ENCODE results near the gene ABCB1. TPM values are rescaled to one million over a fixed set of nuclear protein-coding genes. Genes with fewer than 3 reads are reported as not detected.

The ABCB1 gene
- total RNA-seq, 2 experiments from 2014 or later, result 8.8 to 8.9 TPM

GRCh38 chr7:87528730-87529129 is 72.0 kb downstream of the ABCB1 start:
- Mint-ChIP-seq H3K27me3 (no peaks in the 10 kb centered on the region), H3K27ac (no peak overlapping the region), H3K36me3 (ENCODE audit: low read depth) (peaks cover 12% of the 10 kb centered on the region), H3K9me3 (no peaks in the 10 kb centered on the region), H3K4me3 (no peak overlapping the region), H3K4me1 (ENCODE audit: low read depth) (no peaks in the 10 kb centered on the region)
- intact Hi-C loops (cut with micrococcal nuclease), result no loop called here
- ChIA-PET POLR2A (no interaction called here), CTCF (no interaction called here)
- DNase-seq (no peak), ATAC-seq (no peak)
- no peak for TF ChIP-seq CTCF (IDR thresholded peaks at IDR 0.05)

GRCh38 chr7:87518735-87519134 is 81.9 kb downstream of the ABCB1 start:
- H3K27ac Mint-ChIP-seq, result no peak overlapping the region

GRCh38 chr7:87517891-87518290 is 82.8 kb downstream of the ABCB1 start:
- Mint-ChIP-seq H3K9me3 (no peaks in the 10 kb centered on the region), H3K4me3 (no peak overlapping the region), H3K27me3 (no peaks in the 10 kb centered on the region), H3K4me1 (ENCODE audit: low read depth) (no peaks in the 10 kb centered on the region), H3K27ac (no peak overlapping the region), H3K36me3 (ENCODE audit: low read depth) (peaks cover 7% of the 10 kb centered on the region)
- ChIA-PET POLR2A (no interaction called here), CTCF (no interaction called here)
- intact Hi-C loops (cut with micrococcal nuclease), result no loop called here
- ATAC-seq (no peak), DNase-seq (no peak)
- no peak for TF ChIP-seq CTCF (IDR thresholded peaks at IDR 0.05)

More at GRCh38 chr7:87518735-87519134, 81.9 kb downstream of the ABCB1 start:
- ChIA-PET CTCF (no interaction called here), POLR2A (no interaction called here)
- ATAC-seq (no peak), DNase-seq (no peak)
- no peak for TF ChIP-seq CTCF (IDR thresholded peaks at IDR 0.05)
- Mint-ChIP-seq H3K36me3 (ENCODE audit: low read depth) (peaks cover 7% of the 10 kb centered on the region), H3K27me3 (no peaks in the 10 kb centered on the region), H3K4me3 (no peak overlapping the region), H3K9me3 (no peaks in the 10 kb centered on the region), H3K4me1 (ENCODE audit: low read depth) (no peaks in the 10 kb centered on the region)
- intact Hi-C loops (cut with micrococcal nuclease), result no loop called here

- no peak overlapping the region for H3K4me3 Mint-ChIP-seq
- no peaks in the 10 kb centered on the region for H3K9me3 Mint-ChIP-seq
- DNase-seq, result peak; percentile 3
- no peak for ATAC-seq
- H3K36me3 Mint-ChIP-seq (ENCODE audit: low read depth), result peaks cover 7% of the 10 kb centered on the region
- H3K27me3 Mint-ChIP-seq, result no peaks in the 10 kb centered on the region
- intact Hi-C loops (cut with micrococcal nuclease), result no loop called here
- no peaks in the 10 kb centered on the region for H3K4me1 Mint-ChIP-seq (ENCODE audit: low read depth)
- POLR2A ChIA-PET, result no interaction called here
- no peak for TF ChIP-seq CTCF (IDR thresholded peaks at IDR 0.05)
- CTCF ChIA-PET, result no interaction called here
- H3K27ac Mint-ChIP-seq, result peak overlapping the region; percentile 18
Observed at GRCh38 chr7:87517136-87517815, 83.4 kb downstream of the ABCB1 start.

- ATAC-seq, result no peak
- no peak for TF ChIP-seq CTCF (IDR thresholded peaks at IDR 0.05)
- Mint-ChIP-seq H3K4me3 (no peak overlapping the region), H3K4me1 (ENCODE audit: low read depth) (peaks cover 2% of the 10 kb centered on the region), H3K36me3 (ENCODE audit: low read depth) (peaks cover 10% of the 10 kb centered on the region), H3K27me3 (no peaks in the 10 kb centered on the region), H3K27ac (no peak overlapping the region), H3K9me3 (no peaks in the 10 kb centered on the region)
- CTCF ChIA-PET, result no interaction called here
- POLR2A ChIA-PET, result no interaction called here
- DNase-seq, result no peak
- intact Hi-C loops (cut with micrococcal nuclease), result no loop called here
Observed at GRCh38 chr7:87513735-87514335, 86.8 kb downstream of the ABCB1 start.
